ENCODE data around the gene ZFAND3.
A peak's percentile ranks its signal among the peaks of the same experiment; 100 is the strongest.

The ZFAND3 gene, protein sequence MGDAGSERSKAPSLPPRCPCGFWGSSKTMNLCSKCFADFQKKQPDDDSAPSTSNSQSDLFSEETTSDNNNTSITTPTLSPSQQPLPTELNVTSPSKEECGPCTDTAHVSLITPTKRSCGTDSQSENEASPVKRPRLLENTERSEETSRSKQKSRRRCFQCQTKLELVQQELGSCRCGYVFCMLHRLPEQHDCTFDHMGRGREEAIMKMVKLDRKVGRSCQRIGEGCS
- 29.8 to 38.5 (median 33.0) reads per million in 4 donors for total RNA-seq

DNA sequence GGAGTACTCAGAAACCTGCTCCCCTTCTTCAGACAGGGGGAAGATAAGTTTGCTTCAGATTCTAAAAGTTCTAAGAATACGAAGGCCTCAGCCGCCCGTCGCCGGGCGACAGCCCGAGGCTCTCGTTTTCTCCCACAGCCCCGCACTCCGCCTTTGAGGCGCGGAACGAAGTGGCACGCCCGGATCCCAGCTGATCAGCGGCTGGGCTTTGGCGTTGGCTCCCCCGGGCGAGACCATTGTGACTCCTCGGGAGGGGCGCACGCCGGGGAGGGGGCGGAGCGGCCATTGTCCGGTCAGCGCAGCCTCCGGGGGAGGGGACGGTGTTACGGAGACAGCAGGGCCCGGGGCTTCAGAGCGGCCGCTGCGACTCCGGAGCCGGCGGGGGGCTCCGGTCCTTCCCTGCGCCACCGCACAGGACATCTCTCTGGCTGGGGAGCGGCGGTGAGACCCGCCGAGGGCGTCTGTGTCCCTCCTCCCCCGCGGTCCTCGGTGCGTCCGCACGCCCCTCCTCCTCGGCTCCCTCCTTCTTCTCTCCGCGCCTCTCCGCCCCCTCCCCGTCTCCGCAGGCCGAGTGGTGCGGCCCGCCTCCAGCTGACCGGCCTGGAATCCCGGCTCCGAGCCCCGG lies at the start of gene ZFAND3:
Gene ZFAND3 (plus strand): TSS at position 551 of the 625 bp plus-strand sequence. CDS start 219 bp downstream, outside the sequence.
- peak; percentile 82 to 96 (median 86) for DNase-seq

GRCh38 chr6:37774028-37774680 lies 45.4 kb upstream of the ZFAND3 start:
- no peak for DNase-seq

- no peak for DNase-seq
These were observed 43.0 kb upstream of the ZFAND3 start for GRCh38 chr6:37776566-37776965.

DNA sequence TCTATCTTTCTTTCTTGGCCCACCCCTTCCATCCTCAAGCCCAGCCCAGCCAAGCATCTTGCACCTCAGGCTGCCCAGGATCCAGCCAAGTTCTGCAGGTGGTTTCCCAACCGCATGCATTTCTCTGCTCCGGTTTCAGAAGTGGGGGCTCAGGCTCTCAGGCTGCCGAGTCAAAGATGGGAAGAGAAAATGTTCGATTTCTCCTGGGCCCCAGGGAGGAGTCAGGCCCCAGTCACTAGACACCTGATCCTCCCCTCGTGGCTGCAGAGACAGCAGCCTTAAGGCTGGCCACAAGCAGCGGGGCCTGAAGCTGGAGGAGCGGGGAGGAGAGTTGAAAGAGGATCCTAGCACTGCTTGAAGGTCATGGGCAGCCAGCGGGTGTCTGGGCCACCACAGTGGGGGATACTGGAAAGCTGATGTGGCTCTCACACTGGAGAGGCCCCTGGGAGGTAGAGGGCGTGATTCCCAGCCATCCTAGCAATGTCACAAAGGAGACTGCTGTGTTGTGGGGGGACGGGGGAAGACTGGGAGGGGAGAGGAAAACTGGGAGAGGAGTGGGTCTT lies 42.2 kb upstream of the ZFAND3 start:
- DNase-seq = no peak

- no peak for DNase-seq
These were observed 40.3 kb upstream of the ZFAND3 start for GRCh38 chr6:37779111-37779800.

GRCh38 chr6:37779902-37780628 lies 39.5 kb upstream of the ZFAND3 start:
- DNase-seq = no peak

GRCh38 chr6:37781788-37782187 lies 37.7 kb upstream of the ZFAND3 start:
- no peak for DNase-seq

- DNase-seq = no peak
These were observed 36.3 kb upstream of the ZFAND3 start for GRCh38 chr6:37783025-37783855.

DNA sequence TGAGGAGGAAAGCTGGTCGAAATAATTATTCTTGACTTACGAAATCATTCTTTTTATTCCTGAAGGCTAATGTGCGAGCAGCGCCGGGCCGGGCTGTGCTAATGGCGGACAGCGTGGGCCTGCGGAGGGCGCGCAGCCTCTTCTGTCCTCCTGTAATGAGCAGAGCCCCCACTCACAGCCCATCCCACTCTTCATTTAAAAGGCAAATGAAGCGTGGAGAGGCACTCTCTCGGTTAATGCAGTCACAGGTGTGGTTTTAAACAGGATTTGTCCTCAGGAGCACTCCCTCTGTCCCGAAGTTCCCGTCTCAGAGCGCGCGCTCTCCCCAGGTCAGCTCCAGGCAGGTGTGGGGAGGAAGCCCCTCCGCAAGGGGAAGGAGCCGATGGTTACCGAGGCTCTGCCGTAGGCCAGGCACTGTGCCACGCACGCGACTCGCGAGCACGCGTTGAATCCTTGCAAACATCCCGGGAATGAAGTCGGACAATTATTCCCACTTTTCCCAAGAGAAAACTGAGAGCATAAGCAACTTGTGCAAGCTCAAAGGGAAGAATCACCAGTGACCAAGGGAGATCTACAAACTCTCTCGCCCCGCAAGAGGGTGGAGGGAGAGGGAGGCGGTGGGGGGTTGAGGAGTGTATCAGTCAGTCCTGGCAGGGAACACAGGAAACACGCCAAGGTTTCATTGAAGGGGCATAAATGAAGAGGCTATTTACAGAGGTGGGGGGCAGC lies 35.5 kb upstream of the ZFAND3 start:
- no peak for DNase-seq

- no peak for DNase-seq
These were observed 35.0 kb upstream of the ZFAND3 start for GRCh38 chr6:37784585-37784967.

- DNase-seq = no peak
These were observed 34.4 kb upstream of the ZFAND3 start for GRCh38 chr6:37785002-37785662.

- no peak for DNase-seq
These were observed 33.8 kb upstream of the ZFAND3 start for GRCh38 chr6:37785663-37786270.

DNA sequence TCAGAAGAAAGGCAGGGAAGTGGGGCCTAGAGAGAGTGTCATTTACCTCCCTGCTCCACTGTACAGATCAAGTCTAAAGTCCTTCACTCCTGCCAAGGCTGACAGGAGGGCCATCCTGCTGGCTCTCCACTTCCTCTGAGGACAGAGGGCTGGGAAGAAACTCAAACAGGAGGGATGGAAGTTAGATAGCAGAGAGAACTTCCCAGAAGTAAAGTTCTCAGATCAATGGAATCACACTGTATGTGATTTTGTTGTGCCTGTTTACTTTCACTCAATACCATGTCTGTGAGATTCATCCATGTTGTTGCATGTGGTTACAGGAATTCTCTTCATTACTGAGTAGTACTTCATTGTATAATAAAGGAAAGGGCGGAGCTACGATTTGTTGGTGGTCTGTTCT lies 32.3 kb upstream of the ZFAND3 start:
- no peak for DNase-seq

- no peak for DNase-seq
These were observed 31.3 kb upstream of the ZFAND3 start for GRCh38 chr6:37788259-37788658.

DNA sequence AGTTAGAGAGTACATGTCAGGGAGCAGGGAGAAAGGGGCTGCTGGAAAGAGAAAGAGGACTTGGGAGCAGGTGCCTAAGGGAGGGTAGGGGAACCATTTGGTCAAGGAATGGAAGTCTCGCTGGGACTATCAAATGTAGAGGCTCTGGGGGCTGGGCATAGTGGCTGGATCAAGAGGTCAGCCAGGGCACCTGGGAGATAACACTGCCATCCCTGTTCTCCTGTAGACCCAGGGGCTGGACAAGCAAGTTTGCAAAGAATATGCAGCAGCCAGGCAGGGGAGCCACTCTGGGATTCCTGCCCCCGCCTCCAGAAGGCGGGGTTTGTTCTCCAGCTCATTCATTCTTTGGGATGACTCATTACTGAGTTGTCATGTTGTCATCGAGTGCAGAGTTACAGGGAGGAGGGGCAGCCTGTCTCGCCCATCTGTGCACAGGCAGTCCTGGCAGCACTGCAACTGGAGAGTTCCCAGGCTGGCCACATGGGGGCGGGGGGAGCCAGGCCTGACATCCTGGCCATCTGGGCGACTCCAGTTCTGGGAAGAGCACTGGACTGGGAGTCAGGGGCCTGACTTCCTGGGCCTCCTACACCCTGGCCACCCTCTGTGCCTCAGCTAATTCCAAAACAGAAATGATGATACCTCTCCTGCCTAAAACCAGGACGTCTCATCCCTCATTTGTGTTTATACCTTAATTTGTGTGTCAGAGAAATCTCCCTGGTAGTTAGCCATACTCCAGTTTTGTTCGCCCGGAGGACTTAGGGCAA lies 28.2 kb upstream of the ZFAND3 start:
- peak; percentile 35 to 82 (median 56) for DNase-seq

GRCh38 chr6:37792457-37793033 lies 27.0 kb upstream of the ZFAND3 start:
- DNase-seq = no peak

DNA sequence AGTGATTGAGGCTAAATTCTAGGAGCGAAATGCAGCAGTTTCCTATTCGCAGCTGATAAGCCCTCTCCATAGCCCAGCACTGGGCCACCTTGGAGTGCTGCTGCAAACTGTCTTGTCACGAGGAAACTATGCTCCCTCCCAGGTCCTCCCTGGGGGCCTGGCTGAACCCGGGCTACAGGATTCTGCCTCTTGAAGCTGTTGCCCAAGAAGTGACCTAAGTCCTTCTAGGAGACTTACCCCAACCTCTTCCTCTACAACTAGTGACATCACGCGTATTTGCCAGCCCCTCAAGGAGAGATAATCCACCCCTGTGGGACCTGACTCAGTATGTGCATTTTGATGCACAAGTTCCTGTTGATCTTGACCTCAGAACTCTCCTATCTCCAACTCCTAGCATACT lies 26.5 kb upstream of the ZFAND3 start:
- no peak for DNase-seq

GRCh38 chr6:37794825-37795224 lies 24.7 kb upstream of the ZFAND3 start:
- no peak for DNase-seq
